Neuronal stem cell (in vitro differentiated cells): Measurements from ENCODE around the gene ELOVL6.

Experiments used
- DNase-seq: peaks from one replicate; pipeline ENCODE4 v3.0.0-alpha.2; 2013; ENCODE audit warnings: low spot score
- H2AFZ ChIP-seq: one replicate; pipeline ENCODE4 v1.6.1; 2013; ENCODE audit warnings: mild to moderate bottlenecking, low read length, inconsistent platforms
- H2AK5ac ChIP-seq: 2 replicates; pipeline ENCODE4 v1.6.1; 2013; ENCODE audit warnings: low read depth, mild to moderate bottlenecking, inconsistent platforms, low read length, moderate library complexity, mixed read lengths
- H2BK120ac ChIP-seq: 2 replicates; pipeline ENCODE4 v1.6.1; 2013; ENCODE audit warnings: low read depth, mild to moderate bottlenecking, inconsistent platforms, low read length, moderate library complexity, mixed read lengths
- H2BK12ac ChIP-seq: one replicate; pipeline ENCODE4 v1.6.1; 2013; ENCODE audit warnings: low read length, inconsistent platforms
- H2BK15ac ChIP-seq: 2 replicates; pipeline ENCODE4 v1.6.1; 2013; ENCODE audit warnings: mild to moderate bottlenecking, low read length, inconsistent platforms, mixed read lengths
- H2BK5ac ChIP-seq: one replicate; pipeline ENCODE4 v1.6.1; 2013; ENCODE audit warnings: inconsistent platforms, mild to moderate bottlenecking, low read length, moderate library complexity
- H3K14ac ChIP-seq: one replicate; pipeline ENCODE4 v1.6.1; 2013; ENCODE audit warnings: low read length, inconsistent platforms
- H3K18ac ChIP-seq: 2 replicates; pipeline ENCODE4 v1.6.1; 2013; ENCODE audit warnings: low read length, inconsistent platforms
- H3K23ac ChIP-seq: 2 replicates; pipeline ENCODE4 v1.6.1; 2013; ENCODE audit warnings: low read depth, mild to moderate bottlenecking, mixed read lengths, low read length, inconsistent platforms; ENCODE audit not compliant: poor library complexity
- H3K27ac ChIP-seq: replicated peaks from 3 replicates; pipeline ENCODE4 v1.5.1; 2013; ENCODE audit warnings: low read length, inconsistent platforms
- H3K27me3 ChIP-seq, 3 experiments: 2 replicates each; pipeline ENCODE4 v1.6.1; 2013; ENCODE audit warnings: low read length in 3 of 3, mild to moderate bottlenecking in 2 of 3, inconsistent platforms in 1 of 3, low read depth in 1 of 3, mixed read lengths in 1 of 3, moderate library complexity in 1 of 3; ENCODE audit not compliant: control insufficient read depth in 3 of 3, insufficient read depth in 3 of 3
- H3K36me3 ChIP-seq, 2 donors: replicated peaks in 1 of 2; 2 replicates each; pipeline ENCODE4 v1.6.1; 2013; ENCODE audit warnings: low read length in 2 of 2; ENCODE audit not compliant: control insufficient read depth in 2 of 2, insufficient read depth in 2 of 2
- H3K4ac ChIP-seq: 2 replicates; pipeline ENCODE4 v1.6.1; 2013; ENCODE audit warnings: inconsistent platforms, mild to moderate bottlenecking, low read length, moderate library complexity
- H3K4me1 ChIP-seq, 2 donors: 1 replicate in 1 of 2; 2 replicates in 1 of 2; pipeline ENCODE4 v1.6.1; 2013; ENCODE audit warnings: low read length in 2 of 2, low read depth in 1 of 2; ENCODE audit not compliant: control insufficient read depth in 2 of 2, insufficient read depth in 1 of 2
- H3K4me2 ChIP-seq: one replicate; pipeline ENCODE4 v1.6.1; 2013; ENCODE audit warnings: mild to moderate bottlenecking, low read length, inconsistent platforms; ENCODE audit not compliant: insufficient read depth, poor library complexity, severe bottlenecking
- H3K4me3 ChIP-seq, 2 donors: 2 replicates each; pipeline ENCODE4 v1.5.1; 2013; ENCODE audit warnings: low read length in 2 of 2, mild to moderate bottlenecking in 2 of 2, inconsistent platforms in 1 of 2, moderate library complexity in 1 of 2
- H3K79me1 ChIP-seq: one replicate; pipeline ENCODE4 v1.6.1; 2013; ENCODE audit warnings: low read depth, mild to moderate bottlenecking, inconsistent platforms, low read length, moderate library complexity
- H3K9ac ChIP-seq: one replicate; pipeline ENCODE4 v1.6.1; 2013; ENCODE audit warnings: mild to moderate bottlenecking, low read depth, low read length, inconsistent platforms; ENCODE audit not compliant: poor library complexity
- H3K9me3 ChIP-seq, 2 donors: replicated peaks in 1 of 2; 2 replicates each; pipeline versions ENCODE3 to v1.6.1; 2013; ENCODE audit warnings: low read length in 2 of 2, mild to moderate bottlenecking in 2 of 2, inconsistent platforms in 1 of 2, low read depth in 1 of 2, mixed read lengths in 1 of 2, moderate library complexity in 1 of 2; ENCODE audit not compliant: control insufficient read depth in 2 of 2, insufficient read depth in 1 of 2
- H4K8ac ChIP-seq: one replicate; pipeline ENCODE4 v1.6.1; 2013; ENCODE audit warnings: low read depth, mild to moderate bottlenecking, inconsistent platforms, low read length, moderate library complexity
- H4K91ac ChIP-seq: one replicate; pipeline ENCODE4 v1.6.1; 2013; ENCODE audit warnings: low read length, low read depth, mild to moderate bottlenecking, inconsistent platforms; ENCODE audit not compliant: poor library complexity
- WGBS, 2 donors: extraction: QIAGEN DNeasy Blood & Tissue Kit; methylation state at CpG; one replicate each; pipeline ENCODE4 v1.1.7; 2013; ENCODE audit warnings: missing lambda C conversion rate in 2 of 2, mixed read lengths in 1 of 2; ENCODE audit not compliant: insufficient read length in 2 of 2, insufficient replicate concordance in 1 of 2; ENCODE audit errors: extremely low coverage in 2 of 2; 5-methylcytosine and 5-hydroxymethylcytosine counted together

Gene ELOVL6

DNA sequence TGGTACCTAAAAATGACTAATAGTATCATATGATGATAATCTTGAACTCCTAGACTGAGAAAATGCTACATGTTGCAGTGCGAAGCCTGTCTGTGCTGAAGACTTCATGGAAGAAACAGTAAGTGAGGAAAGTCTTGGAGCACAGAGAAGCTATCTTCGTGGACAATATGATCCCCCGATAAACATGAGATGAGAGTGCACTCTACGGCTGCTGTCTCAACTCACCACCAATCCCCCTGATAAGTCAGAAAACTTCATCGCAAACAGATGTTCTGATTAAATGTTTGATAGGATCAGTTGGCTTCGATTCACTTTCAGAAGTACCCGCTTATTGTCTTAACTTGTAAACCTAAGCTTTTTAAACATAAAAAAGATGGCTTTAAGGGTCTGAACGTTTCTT lies 130.2 kb downstream of the ELOVL6 start:
- no peak overlapping the region for H2AFZ ChIP-seq
- H3K4me1 ChIP-seq = peaks cover 0 to 3% of the 10 kb centered on the region in 2 donors
- H2BK120ac ChIP-seq = no peak overlapping the region
- H3K27ac ChIP-seq = no peak overlapping the region
- H2BK15ac ChIP-seq = no peak overlapping the region
- no peak overlapping the region for H3K4me2 ChIP-seq
- no peak overlapping the region for H4K91ac ChIP-seq
- no peak for DNase-seq
- H2BK12ac ChIP-seq = no peak overlapping the region
- no peak overlapping the region for H2AK5ac ChIP-seq
- no peak overlapping the region for H4K8ac ChIP-seq
- H3K23ac ChIP-seq = no peak overlapping the region
- no peak overlapping the region for H3K4me3 ChIP-seq
- peaks cover under 1% of the 10 kb centered on the region for H3K79me1 ChIP-seq
- H3K9ac ChIP-seq = no peak overlapping the region
- H3K14ac ChIP-seq = no peak overlapping the region
- no peaks in the 10 kb centered on the region for H3K9me3 ChIP-seq
- H3K36me3 ChIP-seq = peaks cover 1 to 61% of the 10 kb centered on the region in 2 donors
- H3K27me3 ChIP-seq = no peaks in the 10 kb centered on the region
- WGBS, 2 donors = no CpG with 5 or more reads among the region's 8 CpGs
- no peak overlapping the region for H3K4ac ChIP-seq
- H3K18ac ChIP-seq = no peak overlapping the region
- H2BK5ac ChIP-seq = no peak overlapping the region

DNA sequence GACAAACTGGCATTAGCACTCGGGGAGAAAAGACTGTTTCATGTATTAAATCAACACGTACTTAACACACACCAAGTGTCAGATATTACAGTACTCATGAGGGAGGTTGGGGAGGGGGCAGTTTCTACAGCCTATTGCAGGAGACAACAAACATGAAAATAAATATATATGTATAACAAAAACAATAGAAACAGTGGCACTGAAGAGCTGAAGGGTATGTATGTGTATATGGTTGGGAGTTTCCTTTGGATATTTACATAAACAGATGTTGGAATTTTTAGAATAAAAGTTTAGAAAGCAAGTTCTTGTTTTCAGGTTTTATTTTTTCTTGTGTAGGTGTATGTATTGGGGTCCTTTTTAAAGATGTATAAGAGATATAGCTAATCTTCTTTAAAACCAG lies 133.5 kb downstream of the ELOVL6 start:
- Histone ChIP-seq H4K91ac (no peak overlapping the region), H2AK5ac (no peak overlapping the region), H3K9me3 (no peaks in the 10 kb centered on the region), H2BK12ac (no peak overlapping the region), H2BK120ac (no peak overlapping the region), H3K4me2 (no peak overlapping the region), H3K79me1 (peaks cover 2% of the 10 kb centered on the region), H3K4ac (no peak overlapping the region), H3K18ac (no peak overlapping the region), H3K4me3 (no peak overlapping the region), H3K23ac (no peak overlapping the region), H3K14ac (no peak overlapping the region), H3K9ac (no peak overlapping the region), H4K8ac (no peak overlapping the region), H3K36me3 (peaks cover 2 to 39% of the 10 kb centered on the region in 2 donors), H2BK15ac (no peak overlapping the region), H2AFZ (no peak overlapping the region), H2BK5ac (no peak overlapping the region), H3K27me3 (no peaks in the 10 kb centered on the region), H3K27ac (no peak overlapping the region), H3K4me1 (peaks cover 0 to 1% of the 10 kb centered on the region in 2 donors)
- DNase-seq = no peak
- no CpG with 5 or more reads among the region's 2 CpGs for WGBS, 2 donors

DNA sequence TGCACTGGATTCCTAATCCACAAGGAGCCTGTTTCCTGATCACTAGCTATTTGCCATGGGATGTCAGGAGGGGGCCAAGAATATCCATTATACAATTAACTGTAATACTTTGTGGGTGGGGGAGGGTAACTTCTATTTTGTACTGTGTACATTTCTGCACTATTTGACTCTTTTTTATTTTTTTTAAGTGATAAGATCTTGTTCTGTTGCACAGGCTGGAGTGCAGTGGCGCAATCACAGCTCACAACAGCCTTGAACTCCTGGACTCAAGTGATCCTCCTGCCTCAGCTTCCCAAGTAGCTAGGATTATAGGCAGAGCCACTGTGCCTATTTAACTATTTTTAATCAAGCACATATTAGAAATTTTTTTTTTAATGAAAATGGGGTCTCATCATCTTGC lies 134.1 kb downstream of the ELOVL6 start:
- no peak overlapping the region for H3K27ac ChIP-seq
- no peak overlapping the region for H3K9ac ChIP-seq
- peaks cover 0 to 1% of the 10 kb centered on the region in 2 donors for H3K4me1 ChIP-seq
- no peak overlapping the region for H3K23ac ChIP-seq
- H3K79me1 ChIP-seq = peaks cover 2% of the 10 kb centered on the region
- no peak overlapping the region for H2BK120ac ChIP-seq
- H2AFZ ChIP-seq = no peak overlapping the region
- no peak overlapping the region for H3K14ac ChIP-seq
- H2BK15ac ChIP-seq = no peak overlapping the region
- no peak overlapping the region for H3K4me3 ChIP-seq
- peaks cover 2 to 39% of the 10 kb centered on the region in 2 donors for H3K36me3 ChIP-seq
- no peak for DNase-seq
- H2BK12ac ChIP-seq = no peak overlapping the region
- no peaks in the 10 kb centered on the region for H3K9me3 ChIP-seq
- H4K8ac ChIP-seq = no peak overlapping the region
- H4K91ac ChIP-seq = no peak overlapping the region
- H3K18ac ChIP-seq = no peak overlapping the region
- H3K27me3 ChIP-seq = no peaks in the 10 kb centered on the region
- no peak overlapping the region for H2BK5ac ChIP-seq
- no peak overlapping the region for H2AK5ac ChIP-seq
- no peak overlapping the region for H3K4me2 ChIP-seq
- H3K4ac ChIP-seq = no peak overlapping the region
- WGBS, 2 donors = no CpG with 5 or more reads among the region's 1 CpG

DNA sequence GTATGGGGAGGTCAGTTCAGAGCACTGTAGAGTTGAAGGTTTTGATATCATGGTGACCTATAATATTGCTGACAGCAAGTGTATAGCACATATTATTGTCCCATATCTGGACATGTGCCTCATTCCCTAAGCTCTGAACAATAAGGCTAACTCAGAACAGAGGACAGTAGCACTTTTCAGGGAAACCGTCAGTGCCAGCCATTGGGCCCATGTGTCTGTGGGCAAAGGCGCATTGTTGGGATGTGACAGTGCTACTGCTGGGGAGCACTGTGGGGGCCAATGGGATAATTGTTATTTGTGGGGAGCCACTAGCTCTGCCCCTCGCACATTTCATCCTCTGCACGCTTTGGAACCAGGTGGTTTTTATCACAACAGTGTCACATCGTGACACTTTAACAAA lies 136.2 kb downstream of the ELOVL6 start:
- Histone ChIP-seq H4K91ac (no peak overlapping the region), H3K9ac (no peak overlapping the region), H2BK120ac (no peak overlapping the region), H3K27me3 (no peaks in the 10 kb centered on the region), H3K14ac (no peak overlapping the region), H3K4me2 (no peak overlapping the region), H2AK5ac (no peak overlapping the region), H3K18ac (no peak overlapping the region), H2AFZ (no peak overlapping the region), H2BK12ac (no peak overlapping the region), H3K23ac (no peak overlapping the region), H3K4me1 (peaks cover 0 to 1% of the 10 kb centered on the region in 2 donors), H3K4ac (no peak overlapping the region), H3K79me1 (peaks cover 2% of the 10 kb centered on the region), H2BK5ac (no peak overlapping the region), H4K8ac (no peak overlapping the region), H3K4me3 (no peak overlapping the region), H2BK15ac (no peak overlapping the region), H3K27ac (no peak overlapping the region), H3K9me3 (no peaks in the 10 kb centered on the region), H3K36me3 (peaks cover 4 to 52% of the 10 kb centered on the region in 2 donors)
- no peak for DNase-seq
- no CpG with 5 or more reads among the region's 5 CpGs for WGBS, 2 donors
